ENCODE measurements around the gene USP48. TPM values are rescaled to one million over a fixed set of nuclear protein-coding genes. Genes with fewer than 3 reads are reported as not detected.

The USP48 gene
- total and polyA plus RNA-seq, 2 of the 4 experiments (the other 2 are of a cell fraction): 24.7 to 25.0 TPM

GRCh38 chr1:21799730-21800129 lies 16.8 kb upstream of the USP48 start:
- TF ChIP-seq NFE2L2 (IDR thresholded peaks at IDR 0.05; ENCODE audit: low read depth, low read length) (no peak), RFX5 (IDR thresholded peaks at IDR 0.05; ENCODE audit: low read depth, low read length) (no peak), FOS (IDR thresholded peaks at IDR 0.05; ENCODE audit: low read depth, low read length) (no peak), POLR2A (IDR thresholded peaks at IDR 0.05; ENCODE audit: low read depth, low read length) (no peak), MXI1 (IDR thresholded peaks at IDR 0.05; ENCODE audit: borderline replicate concordance, low read depth, low read length) (no peak), RAD21 (IDR thresholded peaks at IDR 0.05; ENCODE audit: low read length) (no peak), CHD1 (IDR thresholded peaks at IDR 0.05; ENCODE audit: low read depth, low read length) (no peak), ELK1 (IDR thresholded peaks at IDR 0.05; ENCODE audit: borderline replicate concordance, low read depth, low read length) (no peak), CEBPB (IDR thresholded peaks at IDR 0.05; ENCODE audit: low read depth, low read length) (no peak), MAZ (IDR thresholded peaks at IDR 0.05; ENCODE audit: borderline replicate concordance, low read depth, low read length) (no peak), BHLHE40 (IDR thresholded peaks at IDR 0.05; ENCODE audit: low read depth, low read length) (no peak), USF2 (IDR thresholded peaks at IDR 0.05; ENCODE audit: low read depth, low read length) (no peak), SMC3 (IDR thresholded peaks at IDR 0.05; ENCODE audit: low read depth, low read length) (no peak)
- H2BK5ac ChIP-seq (ENCODE audit: low read depth, low read length, poor library complexity, severe bottlenecking): no peak overlapping the region
- ATAC-seq (ENCODE audit: low read depth) (no peak), DNase-seq (no peak)
- H3K79me1 ChIP-seq (ENCODE audit: low read depth in 1 of 2, low read length in 2 of 2): no peaks in the 10 kb centered on the region
- POLR2A ChIA-PET (ENCODE audit: unreplicated experiment): no interaction called here
- CTCF ChIA-PET: no interaction called here
- no peak overlapping the region for H3K56ac ChIP-seq (ENCODE audit: extremely low read depth, insufficient read depth, low read length)
- H3K23ac ChIP-seq (ENCODE audit: low read depth, low read length): no peak overlapping the region
- H3K27me3 ChIP-seq (ENCODE audit: control insufficient read depth, insufficient read depth, low read length): no peaks in the 10 kb centered on the region; the same call in none of the 2 replicates
- no peak overlapping the region for H3K14ac ChIP-seq (replicated peaks; ENCODE audit: low read depth, low read length)
- H3K4me2 ChIP-seq (ENCODE audit: low read depth, low read length): no peak overlapping the region
- no peak overlapping the region for H4K91ac ChIP-seq (ENCODE audit: insufficient read depth, low read depth, low read length)
- no peak overlapping the region for H4K5ac ChIP-seq (ENCODE audit: low read depth, low read length)
- dilution Hi-C loops (cut with HindIII; ENCODE audit: low sequenced_read_pairs, unreplicated experiment) (no loop called here), intact Hi-C loops (cut with micrococcal nuclease) (no loop called here), in situ Hi-C loops (cut with MboI; ENCODE audit: low sequenced_read_pairs) (no loop called here)
- H2AFZ ChIP-seq (replicated peaks; ENCODE audit: low read length, poor library complexity): no peak overlapping the region
- no peaks in the 10 kb centered on the region for H4K20me1 ChIP-seq (ENCODE audit: insufficient read depth, low read length)
- H2BK20ac ChIP-seq (ENCODE audit: low read depth, low read length): no peak overlapping the region
- H3K36me3 ChIP-seq (ENCODE audit: control insufficient read depth, insufficient read depth, low read length): no peaks in the 10 kb centered on the region
- no peaks in the 10 kb centered on the region for H3K9me1 ChIP-seq (ENCODE audit: insufficient read depth, low read length)
- H3K9ac ChIP-seq (ENCODE audit: low read depth, low read length): no peak overlapping the region
- BruUV-seq (replicated peaks): no TSS peak
- H3K4me3 ChIP-seq (ENCODE audit: insufficient read depth, low read depth, low read length): no peak overlapping the region
- H2AK9ac ChIP-seq (replicated peaks; ENCODE audit: low read depth, low read length, poor library complexity): no peak overlapping the region
- no peak overlapping the region for H3K4ac ChIP-seq (ENCODE audit: low read depth, low read length)
- no peak overlapping the region for H2AK5ac ChIP-seq (ENCODE audit: low read depth, low read length)
- no peak overlapping the region for H4K8ac ChIP-seq (ENCODE audit: low read depth in 2 of 2, low read length in 2 of 2)
- H3K18ac ChIP-seq (ENCODE audit: low read depth, low read length): no peak overlapping the region
- WGBS, 2 experiments (ENCODE audit: extremely low coverage in 2 of 2, insufficient read length in 1 of 2): no CpG with 5 or more reads among the region's 5 CpGs
- H2BK120ac ChIP-seq (ENCODE audit: low read depth, low read length): no peak overlapping the region
- H2BK15ac ChIP-seq (ENCODE audit: low read depth, low read length): no peak overlapping the region
- H3K27ac ChIP-seq (ENCODE audit: insufficient read depth, low read length): no peak overlapping the region
- peaks cover 7% of the 10 kb centered on the region for H3K9me3 ChIP-seq (ENCODE audit: control insufficient read depth, insufficient read depth, low read length)
- peaks cover 2% of the 10 kb centered on the region; the same call in 1 of the 2 replicates for H3K4me1 ChIP-seq (ENCODE audit: control insufficient read depth, insufficient read depth, low read length)

Data from IMR-90 (cell line).